K562 (cell line): ENCODE results near the gene IFT52. TPM values are rescaled to one million over a fixed set of nuclear protein-coding genes. Genes with fewer than 3 reads are reported as not detected.

Experiments
- GTF3C2 ChIP-seq: IDR thresholded peaks from 3 replicates; pipeline ENCODE4 v1.6.1; 2011; ENCODE audit warnings: borderline replicate concordance, mild to moderate bottlenecking, moderate library complexity; ENCODE audit not compliant: insufficient read length; ENCODE audit errors: extremely low read depth
- ILK ChIP-seq: fragments of 450-650 bp; IDR thresholded peaks from 2 replicates; pipeline ENCODE4 v1.6.1; 2016; ENCODE audit warnings: missing genetic modification characterization, low read depth, mild to moderate bottlenecking, missing compliant biosample characterization, moderate library complexity, borderline replicate concordance
- SOX6 ChIP-seq: fragments of 450-650 bp; IDR thresholded peaks from 2 replicates; pipeline ENCODE4 v1.6.1; 2014; ENCODE audit warnings: mild to moderate bottlenecking
- ZNF436 ChIP-seq: fragments of 250-450, 450-650 bp; sonication (Bioruptor Pico); formaldehyde crosslinking; IDR thresholded peaks from 2 replicates; pipeline ENCODE4 v1.7.0; 2020; ENCODE audit warnings: mild to moderate bottlenecking
- polyA plus RNA-seq, 8 experiments: library from polyadenylated mRNA; depleted of rRNA in 4 of 8; stranded (reverse) in 5 of 8; unstranded in 3 of 8; fragments of >200 nt; fragmentation: Nextera tagmentation in 2 of 8; fragmentation: Illumina TruSeq in 1 of 8; extraction: Ambion mirVana in 2 of 8; extraction: Trizol in 1 of 8; gene quantifications; 2 replicates each; pipeline versions ENCODE4 v1.2.1 to v1.2.3, GENCODE V29; 2011 to 2014; ENCODE audit warnings: inconsistent platforms in 1 of 8, missing spikeins in 1 of 8
- total RNA-seq, 7 experiments: library from RNA; depleted of rRNA in 6 of 7; stranded (reverse); fragments of >200 nt in 6 of 7; fragmentation: Illumina TruSeq in 2 of 7; extraction: Trizol in 2 of 7; gene quantifications; 2 replicates each; pipeline versions ENCODE4 v1.2.1 to v1.2.3, GENCODE V29; 2011 to 2021; ENCODE audit warnings: low replicate concordance in 1 of 7
- TF ChIP-seq, protein P1 (sequence below): sonication (generic); formaldehyde crosslinking; IDR thresholded peaks from 2 replicates; pipeline ENCODE4 v1.8.1; 2023; ENCODE audit warnings: missing genetic modification reagents, mild to moderate bottlenecking, borderline replicate concordance

The IFT52 gene
- total and polyA plus RNA-seq, 9 of the 15 experiments (the other 6 are each of a cell fraction or from before 2014, with no cell fraction given): 11.0 to 31.4 (median 20.4) TPM

DNA sequence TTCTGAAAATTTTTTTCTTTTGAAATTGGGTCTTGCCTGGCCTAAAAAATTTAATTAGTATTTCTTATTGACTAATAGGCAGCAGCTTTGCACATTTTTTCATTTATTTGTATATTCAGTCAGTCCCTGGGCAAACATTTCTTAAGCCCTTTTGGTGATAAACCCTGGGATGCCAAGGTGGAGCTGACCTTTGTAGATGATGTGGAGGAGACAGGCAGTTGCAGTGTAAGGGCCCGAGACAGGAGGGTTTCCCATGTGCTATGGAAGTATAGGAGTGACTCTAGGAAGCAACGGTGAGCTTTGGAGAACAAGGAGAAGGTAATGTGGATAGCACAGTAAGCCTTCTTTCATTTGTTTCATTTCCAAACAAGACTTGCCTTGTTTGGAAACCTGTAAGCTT lies 79.7 kb downstream of the IFT52 start (continued):
- TF ChIP-seq, protein P1, sequence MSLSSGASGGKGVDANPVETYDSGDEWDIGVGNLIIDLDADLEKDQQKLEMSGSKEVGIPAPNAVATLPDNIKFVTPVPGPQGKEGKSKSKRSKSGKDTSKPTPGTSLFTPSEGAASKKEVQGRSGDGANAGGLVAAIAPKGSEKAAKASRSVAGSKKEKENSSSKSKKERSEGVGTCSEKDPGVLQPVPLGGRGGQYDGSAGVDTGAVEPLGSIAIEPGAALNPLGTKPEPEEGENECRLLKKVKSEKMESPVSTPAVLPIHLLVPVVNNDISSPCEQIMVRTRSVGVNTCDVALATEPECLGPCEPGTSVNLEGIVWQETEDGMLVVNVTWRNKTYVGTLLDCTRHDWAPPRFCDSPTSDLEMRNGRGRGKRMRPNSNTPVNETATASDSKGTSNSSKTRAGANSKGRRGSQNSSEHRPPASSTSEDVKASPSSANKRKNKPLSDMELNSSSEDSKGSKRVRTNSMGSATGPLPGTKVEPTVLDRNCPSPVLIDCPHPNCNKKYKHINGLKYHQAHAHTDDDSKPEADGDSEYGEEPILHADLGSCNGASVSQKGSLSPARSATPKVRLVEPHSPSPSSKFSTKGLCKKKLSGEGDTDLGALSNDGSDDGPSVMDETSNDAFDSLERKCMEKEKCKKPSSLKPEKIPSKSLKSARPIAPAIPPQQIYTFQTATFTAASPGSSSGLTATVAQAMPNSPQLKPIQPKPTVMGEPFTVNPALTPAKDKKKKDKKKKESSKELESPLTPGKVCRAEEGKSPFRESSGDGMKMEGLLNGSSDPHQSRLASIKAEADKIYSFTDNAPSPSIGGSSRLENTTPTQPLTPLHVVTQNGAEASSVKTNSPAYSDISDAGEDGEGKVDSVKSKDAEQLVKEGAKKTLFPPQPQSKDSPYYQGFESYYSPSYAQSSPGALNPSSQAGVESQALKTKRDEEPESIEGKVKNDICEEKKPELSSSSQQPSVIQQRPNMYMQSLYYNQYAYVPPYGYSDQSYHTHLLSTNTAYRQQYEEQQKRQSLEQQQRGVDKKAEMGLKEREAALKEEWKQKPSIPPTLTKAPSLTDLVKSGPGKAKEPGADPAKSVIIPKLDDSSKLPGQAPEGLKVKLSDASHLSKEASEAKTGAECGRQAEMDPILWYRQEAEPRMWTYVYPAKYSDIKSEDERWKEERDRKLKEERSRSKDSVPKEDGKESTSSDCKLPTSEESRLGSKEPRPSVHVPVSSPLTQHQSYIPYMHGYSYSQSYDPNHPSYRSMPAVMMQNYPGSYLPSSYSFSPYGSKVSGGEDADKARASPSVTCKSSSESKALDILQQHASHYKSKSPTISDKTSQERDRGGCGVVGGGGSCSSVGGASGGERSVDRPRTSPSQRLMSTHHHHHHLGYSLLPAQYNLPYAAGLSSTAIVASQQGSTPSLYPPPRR (CRISPR knock-in tag): no peak
- TF ChIP-seq SOX6 (no peak), ZNF436 (no peak), ILK (no peak), GTF3C2 (no peak)
- TF ChIP-seq, all 486 proteins: peak for 0
